ENCODE results near the gene NKD1. TPM values are rescaled to one million over a fixed set of nuclear protein-coding genes. Genes with fewer than 3 reads are reported as not detected.

The NKD1 gene
- total and polyA plus RNA-seq, 7 donors, result 0.04 to 0.45 (median 0.22) TPM

GRCh38 chr16:50697881-50698767 lies 149.9 kb downstream of the NKD1 start:
- Histone ChIP-seq H3K27ac (peak overlapping the region; percentile 67), H3K9me3 (no peaks in the 10 kb centered on the region), H3K4me1 (peaks cover 46% of the 10 kb centered on the region), H3K4me3 (peak overlapping the region; percentile 58), H3K36me3 (ENCODE audit: insufficient read depth in 1 of 2, low read depth in 1 of 2) (no peaks in the 10 kb centered on the region), H3K27me3 (ENCODE audit: insufficient read depth in 3 of 3, low read length in 2 of 3) (no peaks in the 10 kb centered on the region)
- no peak for TF ChIP-seq CTCF (IDR thresholded peaks at IDR 0.05)
- ATAC-seq (peak; percentile 60 to 79 (median 72)), DNase-seq (no peak)
- WGBS, 3 donors, result 30 to 45% (median 31%) methylated on average over 19 of the region's 19 CpGs
- intact Hi-C loops (cut with DNase I), result loop anchor here in 1 of 2 donors (10.0 kb wide), 1 partner anchor 107 kb away; no protein-coding TSS in a partner anchor

Other genes with a start within 250 kb of the NKD1 start
- 10 to 100 TPM; 47.5 to 77.1 (median 52.4) TPM for gene BRD7, start 179.4 kb upstream of the NKD1 start, total RNA-seq
- 10 to 100 TPM; 32.4 to 56.4 (median 48.9) TPM for gene BRD7, start 179.4 kb upstream of the NKD1 start, polyA plus RNA-seq
- 1 to 10 TPM in 2 of 4 donors, under 1 TPM in 2; 0.78 to 1.8 (median 1.3) TPM for gene SNX20, start 132.9 kb downstream of the NKD1 start, total RNA-seq
- gene SNX20, start 132.9 kb downstream of the NKD1 start, polyA plus RNA-seq, result 1 to 10 TPM in 2 of 3 donors, under 1 TPM in 1; 0.82 to 2.1 (median 1.1) TPM
- gene NOD2, start 145.2 kb downstream of the NKD1 start, total RNA-seq, result under 1 TPM; 0.21 to 0.74 (median 0.42) TPM
- gene NOD2, start 145.2 kb downstream of the NKD1 start, polyA plus RNA-seq, result under 1 TPM; 0.07 to 0.25 (median 0.21) TPM
- gene CYLD, start 193.7 kb downstream of the NKD1 start, total RNA-seq, result 100 to 1,000 TPM in 1 of 4 donors, 10 to 100 TPM in 3; 46.9 to 103 (median 61.9) TPM
- 10 to 100 TPM; 20.1 to 64.1 (median 22.7) TPM for gene CYLD, start 193.7 kb downstream of the NKD1 start, polyA plus RNA-seq